K562 (cell line): Measurements from ENCODE around the gene TMEM69. TPM values are rescaled to one million over a fixed set of nuclear protein-coding genes. Genes with fewer than 3 reads are reported as not detected.

Experiments used
- ATAC-seq: fragments of 200-7000 bp; cut with Tn5 transposase; 3 replicates; pipeline ENCODE4 v1.9.1; 2020; ENCODE audit warnings: moderate library complexity
- BruUV-seq: library from RNA; stranded (reverse); fragments of 400-500 nt; replicated peaks from 2 replicates; lab custom pipeline; 2021; lab: Mats Ljungman, UMichigan
- CTCF ChIA-PET: fragments of 300-600 bp; formaldehyde crosslinking; extraction: SDS; loops from one replicate; lab custom pipeline; 2021; ENCODE audit warnings: low intra/inter-chr PET ratio; lab: Yijun Ruan, JAX
- POLR2A ChIA-PET: fragments of 300-600, 350-650 bp; sonication (Branson Sonifier 250); formaldehyde crosslinking; extraction: SDS; loops from one replicate; lab custom pipeline; 2021; ENCODE audit warnings: antibody characterized with exemption, inconsistent platforms; lab: Yijun Ruan, JAX
- DNase-seq, 4 experiments: peaks; one replicate each; pipeline versions ENCODE4 v3.0.0 to v3.0.0-alpha.2; 2011 to 2018; ENCODE audit warnings: low spot score in 3 of 4, mixed read lengths in 3 of 4; ENCODE audit errors: extremely low read depth in 1 of 4
- FAIRE-seq: peaks from 2 replicates; lab custom pipeline; 2011; peaks lifted over from hg19 to GRCh38; lab: Jason Lieb, UNC
- H2AFZ ChIP-seq: 2 replicates; pipeline ENCODE4 v1.6.0; 2011; ENCODE audit warnings: low read depth, low read length, control low read depth, inconsistent platforms
- H3K27ac ChIP-seq: fragments of 200-600 bp; 3 replicates; pipeline ENCODE4 v1.8.0; 2011; ENCODE audit warnings: low read depth, mild to moderate bottlenecking, control low read depth, inconsistent platforms, low read length, moderate library complexity, mixed read lengths; ENCODE audit errors: extremely low read depth
- H3K27me3 ChIP-seq, 2 experiments: fragments of 300-600 bp in 1 of 2; 2 replicates in 1 of 2; 3 replicates in 1 of 2; pipeline versions ENCODE4 v1.6.0 to v1.8.0; 2011; ENCODE audit warnings: inconsistent platforms in 2 of 2, low read length in 2 of 2, mild to moderate bottlenecking in 1 of 2, mixed read lengths in 1 of 2, moderate library complexity in 1 of 2; ENCODE audit not compliant: control insufficient read depth in 2 of 2, insufficient read depth in 2 of 2
- H3K36me3 ChIP-seq: fragments of 300-600 bp; 3 replicates; pipeline ENCODE4 v1.8.0; 2011; ENCODE audit warnings: mild to moderate bottlenecking, low read length, inconsistent platforms; ENCODE audit not compliant: control insufficient read depth, insufficient read depth
- H3K4me1 ChIP-seq, 2 experiments: fragments of 200-600 bp in 1 of 2; replicated peaks in 1 of 2; 2 replicates in 1 of 2; 3 replicates in 1 of 2; pipeline versions ENCODE4 v1.5.1 to v1.8.0; 2011; ENCODE audit warnings: inconsistent platforms in 2 of 2, low read length in 2 of 2, mild to moderate bottlenecking in 1 of 2, mixed read lengths in 1 of 2, moderate library complexity in 1 of 2; ENCODE audit not compliant: control insufficient read depth in 2 of 2, insufficient read depth in 2 of 2
- H3K4me2 ChIP-seq: 2 replicates; pipeline ENCODE4 v1.6.1; 2011; ENCODE audit warnings: low read length, control low read depth, inconsistent platforms, mixed read lengths; ENCODE audit not compliant: insufficient read depth
- H3K4me3 ChIP-seq: fragments of 200-600 bp; sonication (generic), shearing (Covaris generic); 2 replicates; pipeline ENCODE4 v1.5.1; 2016; ENCODE audit warnings: control low read depth, inconsistent platforms
- H3K79me2 ChIP-seq: fragments of 200-600 bp; 3 replicates; pipeline ENCODE4 v1.8.0; 2011; ENCODE audit warnings: low read length, inconsistent platforms; ENCODE audit not compliant: control insufficient read depth, insufficient read depth
- H3K9ac ChIP-seq, 2 experiments: 2 replicates each; pipeline versions ENCODE4 v1.6.0 to v1.6.1; 2011; ENCODE audit warnings: low read depth in 2 of 2, low read length in 2 of 2, control low read depth in 1 of 2, inconsistent platforms in 1 of 2, mild to moderate bottlenecking in 1 of 2, mixed read lengths in 1 of 2; ENCODE audit not compliant: insufficient read depth in 1 of 2
- H3K9me1 ChIP-seq: one replicate; pipeline ENCODE4 v1.6.0; 2011; ENCODE audit warnings: inconsistent platforms, mild to moderate bottlenecking, low read length, moderate library complexity; ENCODE audit not compliant: control insufficient read depth, insufficient read depth
- H3K9me3 ChIP-seq: replicated peaks from 2 replicates; pipeline ENCODE4 v1.5.1; 2011; ENCODE audit warnings: low read depth, low read length, inconsistent platforms; ENCODE audit not compliant: control insufficient read depth, insufficient read depth
- H4K20me1 ChIP-seq: replicated peaks from 2 replicates; pipeline ENCODE4 v1.6.1; 2011; ENCODE audit warnings: low read length, inconsistent platforms, mixed read lengths; ENCODE audit not compliant: control insufficient read depth, insufficient read depth
- CEBPB ChIP-seq: fragments of 450-650 bp; IDR thresholded peaks from 2 replicates; pipeline ENCODE4 v1.6.1; 2016; ENCODE audit warnings: missing genetic modification characterization, missing compliant biosample characterization
- CSDE1 ChIP-seq, 2 experiments: fragments of 450-650 bp; IDR thresholded peaks; 2 replicates each; pipeline ENCODE4 v1.6.1; 2016; ENCODE audit warnings: mild to moderate bottlenecking in 1 of 2
- ETV5 ChIP-seq: sonication (generic); formaldehyde crosslinking; IDR thresholded peaks from 2 replicates; pipeline ENCODE4 v1.4.0; 2020; ENCODE audit warnings: low read depth, mild to moderate bottlenecking, missing genetic modification reagents
- GABPB1 ChIP-seq: sonication (generic); formaldehyde crosslinking; IDR thresholded peaks from 2 replicates; pipeline ENCODE4 v1.8.0; 2022; ENCODE audit warnings: mild to moderate bottlenecking, missing genetic modification reagents
- HMGN3 ChIP-seq: IDR thresholded peaks from 2 replicates; pipeline ENCODE4 v1.6.1; 2011; ENCODE audit warnings: borderline replicate concordance, low read depth, mild to moderate bottlenecking, mixed read lengths, low read length; ENCODE audit not compliant: insufficient read length; ENCODE audit errors: extremely low read depth
- L3MBTL2 ChIP-seq: fragments of 450-650 bp; IDR thresholded peaks from 2 replicates; pipeline ENCODE4 v1.6.1; 2016; ENCODE audit warnings: mild to moderate bottlenecking, moderate library complexity
- MCM7 ChIP-seq, 2 experiments: fragments of 450-650 bp; IDR thresholded peaks; 2 replicates each; pipeline ENCODE4 v1.6.1; 2016 to 2018
- POLR2H ChIP-seq: IDR thresholded peaks from 2 replicates; pipeline ENCODE4 v1.6.1; 2016; ENCODE audit warnings: missing genetic modification characterization, low read depth, mild to moderate bottlenecking, control low read depth, missing compliant biosample characterization, moderate library complexity
- POU5F1 ChIP-seq: fragments of 150-350 bp; IDR thresholded peaks from 2 replicates; pipeline ENCODE4 v1.6.1; 2014; ENCODE audit warnings: borderline replicate concordance, low read length, low read depth, mild to moderate bottlenecking; ENCODE audit not compliant: partially characterized antibody
- RFX5 ChIP-seq: IDR thresholded peaks from 2 replicates; pipeline ENCODE4 v1.6.1; 2011; ENCODE audit warnings: low read depth, mild to moderate bottlenecking, improper control_type of control experiment, low read length
- TCF3 ChIP-seq: sonication (generic); formaldehyde crosslinking; IDR thresholded peaks from 2 replicates; pipeline ENCODE4 v1.4.0; 2020; ENCODE audit warnings: mild to moderate bottlenecking, missing genetic modification reagents
- YBX1 ChIP-seq: fragments of 450-650 bp; IDR thresholded peaks from 2 replicates; pipeline ENCODE4 v1.7.1; 2016; ENCODE audit warnings: mild to moderate bottlenecking
- ZFP91 ChIP-seq: sonication (generic); formaldehyde crosslinking; IDR thresholded peaks from 2 replicates; pipeline ENCODE4 v1.8.0; 2022; ENCODE audit warnings: mild to moderate bottlenecking, missing genetic modification reagents
- ZNF124 ChIP-seq: sonication (generic); formaldehyde crosslinking; IDR thresholded peaks from 2 replicates; pipeline ENCODE4 v1.8.1; 2022; ENCODE audit warnings: missing genetic modification reagents
- ZNF224 ChIP-seq: sonication (generic); formaldehyde crosslinking; IDR thresholded peaks from 2 replicates; pipeline ENCODE4 v1.8.0; 2022; ENCODE audit warnings: mild to moderate bottlenecking, missing genetic modification reagents
- ZNF589 ChIP-seq: fragments of 200-800 bp; sonication (Bioruptor generic); IDR thresholded peaks from 2 replicates; pipeline ENCODE4 v1.6.1; 2016; ENCODE audit warnings: low read depth, missing genetic modification characterization, missing compliant biosample characterization
- WGBS: fragments of 100-300 bp; shearing (Covaris generic); methylation state at CpG from one replicate; pipeline ENCODE4 v1.1.6; 2016; ENCODE audit warnings: low coverage, mixed read lengths; ENCODE audit not compliant: insufficient coverage; ENCODE audit errors: missing lambda C conversion rate; 5-methylcytosine and 5-hydroxymethylcytosine counted together
- in situ Hi-C: fragments of 300-500 bp; cut with MboI; formaldehyde crosslinking; loops from 4 replicates; pipeline ENCODE4 v1.15.0; 2018; ENCODE audit warnings: inconsistent platforms, mixed read lengths
- intact Hi-C: fragments of 100-400 bp; cut with micrococcal nuclease; formaldehyde crosslinking; loops from 2 replicates; pipeline ENCODE4 v1.14.2; 2022
- polyA plus RNA-seq, 8 experiments: library from polyadenylated mRNA; depleted of rRNA in 4 of 8; stranded (reverse) in 5 of 8; unstranded in 3 of 8; fragments of >200 nt; fragmentation: Nextera tagmentation in 2 of 8; fragmentation: Illumina TruSeq in 1 of 8; extraction: Ambion mirVana in 2 of 8; extraction: Trizol in 1 of 8; gene quantifications; 2 replicates each; pipeline versions ENCODE4 v1.2.1 to v1.2.3, GENCODE V29; 2011 to 2014; ENCODE audit warnings: inconsistent platforms in 1 of 8, missing spikeins in 1 of 8
- total RNA-seq, 7 experiments: library from RNA; depleted of rRNA in 6 of 7; stranded (reverse); fragments of >200 nt in 6 of 7; fragmentation: Illumina TruSeq in 2 of 7; extraction: Trizol in 2 of 7; gene quantifications; 2 replicates each; pipeline versions ENCODE4 v1.2.1 to v1.2.3, GENCODE V29; 2011 to 2021; ENCODE audit warnings: low replicate concordance in 1 of 7

TMEM69 gene
- total and polyA plus RNA-seq, 9 of the 15 experiments (the other 6 are each of a cell fraction or from before 2014, with no cell fraction given): 47.3 to 248 (median 103) TPM

DNA sequence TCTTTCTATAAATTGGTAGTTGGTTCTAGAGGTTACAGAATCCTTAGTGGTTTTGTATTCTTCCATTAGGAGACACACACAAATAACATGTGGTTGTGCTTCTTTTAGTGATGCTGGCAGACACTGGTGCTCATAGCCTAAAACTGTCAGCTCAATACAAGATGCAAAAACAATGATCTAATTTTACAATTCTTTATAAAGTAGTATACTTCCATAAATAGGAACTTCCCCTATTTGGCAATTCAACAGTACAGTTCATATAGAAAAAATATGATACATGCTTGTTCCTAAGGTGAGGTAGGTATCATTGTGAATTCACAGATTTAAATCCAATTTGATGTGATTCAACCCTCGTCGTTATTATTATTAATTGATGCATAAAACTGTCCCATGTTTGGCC is 43.3 kb upstream of the TMEM69 start:
- Histone ChIP-seq H3K79me2 (peaks cover 3% of the 10 kb centered on the region; the same call in 2 of the 3 replicates), H3K9ac (no peak overlapping the region), H4K20me1 (no peaks in the 10 kb centered on the region), H3K27me3 (no peaks in the 10 kb centered on the region), H3K9me1 (no peaks in the 10 kb centered on the region), H3K4me1 (no peaks in the 10 kb centered on the region), H3K27ac (no peak overlapping the region), H3K4me3 (no peak overlapping the region), H2AFZ (no peak overlapping the region), H3K36me3 (peaks cover 83% of the 10 kb centered on the region), H3K9me3 (no peaks in the 10 kb centered on the region), H3K4me2 (no peak overlapping the region)
- no peak for DNase-seq
- TF ChIP-seq ETV5 (CRISPR knock-in tag) (no peak), RFX5 (no peak), ZFP91 (CRISPR knock-in tag) (no peak), GABPB1 (CRISPR knock-in tag) (no peak), L3MBTL2 (no peak), ZNF589 (CRISPR knock-in tag) (no peak), ZNF224 (CRISPR knock-in tag) (no peak), POU5F1 (no peak), CSDE1 (IDR thresholded peaks at IDR 0.05) (no peak), POLR2H (no peak), ZNF124 (CRISPR knock-in tag) (no peak), MCM7 (IDR thresholded peaks at IDR 0.05) (no peak), YBX1 (no peak), HMGN3 (no peak), CEBPB (tag) (no peak), TCF3 (CRISPR knock-in tag) (no peak)
- intact Hi-C loops (no loop called here), in situ Hi-C loops (loop anchor here (25.0 kb wide), 1 partner anchor 543 kb away; the partner anchor contains the start of genes P3R3URF, POMGNT1 and TSPAN1)
- ChIA-PET POLR2A (interaction anchor here (0.7 to 5.4 kb wide), 5 partner anchors 8 to 629 kb away, joined by 3 to 35 read pairs (median 3); partner anchors contain the start of gene PRDX1), CTCF (no interaction called here)
- FAIRE-seq: no peak
- 86% methylated on average over 2 of the region's 2 CpGs for WGBS
- no peak for ATAC-seq
- BruUV-seq: no TSS peak
